Peyer's patch (tissue), 4 donors: ENCODE results near the gene GOLGA6D. TPM values are rescaled to one million over a fixed set of nuclear protein-coding genes. Genes with fewer than 3 reads are reported as not detected.

Experiments used
- DNase-seq, 3 donors: peaks; one replicate each; pipeline ENCODE4 v3.0.0-alpha.2; 2017 to 2019
- H3K27ac ChIP-seq, 4 donors: fragments of 200-600 bp; sonication (generic); one replicate each; pipeline ENCODE4 v1.5.1; 2016 to 2019
- H3K27me3 ChIP-seq, 2 donors: fragments of 200-600 bp; sonication (generic); one replicate each; pipeline ENCODE4 v1.5.1; 2019
- H3K36me3 ChIP-seq, 3 donors: fragments of 200-600 bp; sonication (generic); one replicate each; pipeline ENCODE4 v1.5.1; 2016 to 2019
- H3K4me1 ChIP-seq, 4 donors: fragments of 200-600 bp; sonication (generic); one replicate each; pipeline ENCODE4 v1.5.1; 2016 to 2019
- H3K4me3 ChIP-seq, 4 donors: fragments of 200-600 bp; sonication (generic); 1 replicate in 3 of 4; 2 replicates in 1 of 4; pipeline ENCODE4 v1.5.1; 2016 to 2019; ENCODE audit warnings: mild to moderate bottlenecking in 1 of 4
- H3K9me3 ChIP-seq, 4 donors: fragments of 200-600 bp; sonication (generic); one replicate each; pipeline ENCODE4 v1.5.1; 2016 to 2019; ENCODE audit warnings: mild to moderate bottlenecking in 1 of 4
- POLR2A ChIP-seq, 2 donors: fragments of 450-650 bp; IDR thresholded peaks; one replicate each; pipeline ENCODE4 v1.5.1; 2017; ENCODE audit warnings: antibody characterized with exemption in 2 of 2, mild to moderate bottlenecking in 2 of 2, moderate library complexity in 2 of 2
- total RNA-seq, 4 donors: library from RNA; depleted of rRNA; stranded (reverse); fragments of >200 nt; gene quantifications; one replicate each; pipeline ENCODE4 v1.1.0, GENCODE V29; 2016
- TF ChIP-seq, protein P1 (sequence below), 6 experiments: fragments of 450-650 bp in 4 of 6; fragments of 200-600 bp in 2 of 6; sonication (generic) in 1 of 6; IDR thresholded peaks; one replicate each; pipeline ENCODE4 v1.5.1; 2017 to 2019; ENCODE audit warnings: antibody characterized with exemption in 6 of 6, mild to moderate bottlenecking in 3 of 6, moderate library complexity in 1 of 6

The GOLGA6D gene
- total RNA-seq, 4 donors from 2014 or later, result not detected

DNA sequence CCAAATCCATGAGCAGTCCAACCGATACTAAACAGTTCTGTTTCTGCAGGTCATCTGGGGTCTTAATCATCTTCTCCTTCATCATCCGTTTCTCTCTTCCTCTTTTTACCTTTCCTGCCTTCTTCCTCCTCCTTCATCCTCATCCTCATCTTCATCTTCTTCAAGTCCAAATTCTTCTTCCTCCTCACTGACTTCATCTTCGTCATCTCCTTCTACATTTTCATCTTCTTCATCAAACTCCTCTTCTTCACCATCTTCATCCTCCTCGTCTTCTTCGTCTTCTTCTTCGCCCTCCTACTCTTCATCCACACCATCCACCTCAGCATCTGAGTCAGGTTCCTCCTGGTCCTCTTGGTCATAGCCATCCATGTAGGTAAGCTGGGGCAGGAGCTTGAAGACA lies 39.1 kb downstream of the GOLGA6D start:
- TF ChIP-seq, protein P1, sequence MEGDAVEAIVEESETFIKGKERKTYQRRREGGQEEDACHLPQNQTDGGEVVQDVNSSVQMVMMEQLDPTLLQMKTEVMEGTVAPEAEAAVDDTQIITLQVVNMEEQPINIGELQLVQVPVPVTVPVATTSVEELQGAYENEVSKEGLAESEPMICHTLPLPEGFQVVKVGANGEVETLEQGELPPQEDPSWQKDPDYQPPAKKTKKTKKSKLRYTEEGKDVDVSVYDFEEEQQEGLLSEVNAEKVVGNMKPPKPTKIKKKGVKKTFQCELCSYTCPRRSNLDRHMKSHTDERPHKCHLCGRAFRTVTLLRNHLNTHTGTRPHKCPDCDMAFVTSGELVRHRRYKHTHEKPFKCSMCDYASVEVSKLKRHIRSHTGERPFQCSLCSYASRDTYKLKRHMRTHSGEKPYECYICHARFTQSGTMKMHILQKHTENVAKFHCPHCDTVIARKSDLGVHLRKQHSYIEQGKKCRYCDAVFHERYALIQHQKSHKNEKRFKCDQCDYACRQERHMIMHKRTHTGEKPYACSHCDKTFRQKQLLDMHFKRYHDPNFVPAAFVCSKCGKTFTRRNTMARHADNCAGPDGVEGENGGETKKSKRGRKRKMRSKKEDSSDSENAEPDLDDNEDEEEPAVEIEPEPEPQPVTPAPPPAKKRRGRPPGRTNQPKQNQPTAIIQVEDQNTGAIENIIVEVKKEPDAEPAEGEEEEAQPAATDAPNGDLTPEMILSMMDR (IDR thresholded peaks at IDR 0.05), result no peak
- no peak for TF ChIP-seq POLR2A (IDR thresholded peaks at IDR 0.05)
- DNase-seq, result no peak
- Histone ChIP-seq H3K36me3 (no peaks in the 10 kb centered on the region), H3K9me3 (no peaks in the 10 kb centered on the region), H3K4me1 (no peaks in the 10 kb centered on the region), H3K27ac (no peak overlapping the region), H3K4me3 (no peak overlapping the region), H3K27me3 (no peaks in the 10 kb centered on the region)

DNA sequence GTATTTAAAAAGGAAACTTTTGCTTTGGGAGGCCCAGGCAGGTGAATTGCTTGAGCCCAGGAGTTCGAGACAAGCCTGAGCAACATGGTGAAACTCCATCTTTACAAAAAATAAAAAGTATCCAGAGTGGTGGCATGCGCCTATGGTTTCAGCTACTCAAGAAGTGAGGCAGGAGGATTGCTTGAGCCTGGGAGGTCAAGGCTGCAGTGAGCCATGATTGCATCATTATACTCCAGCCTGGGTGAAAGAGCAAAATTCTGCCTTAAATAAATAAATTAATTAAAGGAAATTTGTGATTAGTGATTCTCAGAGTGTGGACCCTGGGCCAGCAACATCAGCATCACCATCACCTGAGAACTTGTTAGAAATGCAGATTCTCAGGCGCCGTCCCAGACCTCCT lies 43.3 kb downstream of the GOLGA6D start:
- H3K27me3 ChIP-seq, result no peaks in the 10 kb centered on the region
- DNase-seq, result no peak
- H3K9me3 ChIP-seq, result no peaks in the 10 kb centered on the region
- H3K4me1 ChIP-seq, result no peaks in the 10 kb centered on the region
- H3K4me3 ChIP-seq, result no peak overlapping the region
- H3K36me3 ChIP-seq, result no peaks in the 10 kb centered on the region
- no peak for TF ChIP-seq POLR2A (IDR thresholded peaks at IDR 0.05)
- TF ChIP-seq, protein P1 (IDR thresholded peaks at IDR 0.05), result no peak
- H3K27ac ChIP-seq, result no peak overlapping the region

DNA sequence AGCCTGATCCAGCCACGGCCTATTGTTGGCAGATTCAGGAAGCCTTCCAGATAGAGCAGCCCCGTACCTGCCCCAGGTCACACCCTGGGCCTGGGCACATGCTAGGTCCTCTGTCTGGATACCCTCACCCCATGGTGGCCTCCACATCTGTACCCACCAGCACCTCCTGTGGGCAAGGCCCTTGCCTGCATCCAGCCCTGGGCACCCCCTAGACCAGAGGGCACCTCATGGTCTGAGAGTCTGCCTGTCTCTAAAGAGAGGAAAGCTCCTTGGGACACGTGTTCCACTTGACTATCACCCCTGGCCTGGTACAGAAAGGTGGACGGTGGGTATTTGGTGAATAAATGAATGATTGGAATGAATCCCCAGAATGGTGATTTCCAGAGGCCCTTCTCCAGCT lies 44.4 kb downstream of the GOLGA6D start:
- H3K4me1 ChIP-seq, result no peaks in the 10 kb centered on the region
- DNase-seq, result no peak
- no peaks in the 10 kb centered on the region for H3K27me3 ChIP-seq
- H3K27ac ChIP-seq, result no peak overlapping the region
- no peaks in the 10 kb centered on the region for H3K36me3 ChIP-seq
- H3K4me3 ChIP-seq, result no peak overlapping the region
- no peaks in the 10 kb centered on the region for H3K9me3 ChIP-seq
- TF ChIP-seq POLR2A (IDR thresholded peaks at IDR 0.05), result no peak
- TF ChIP-seq, protein P1 (IDR thresholded peaks at IDR 0.05), result no peak

DNA sequence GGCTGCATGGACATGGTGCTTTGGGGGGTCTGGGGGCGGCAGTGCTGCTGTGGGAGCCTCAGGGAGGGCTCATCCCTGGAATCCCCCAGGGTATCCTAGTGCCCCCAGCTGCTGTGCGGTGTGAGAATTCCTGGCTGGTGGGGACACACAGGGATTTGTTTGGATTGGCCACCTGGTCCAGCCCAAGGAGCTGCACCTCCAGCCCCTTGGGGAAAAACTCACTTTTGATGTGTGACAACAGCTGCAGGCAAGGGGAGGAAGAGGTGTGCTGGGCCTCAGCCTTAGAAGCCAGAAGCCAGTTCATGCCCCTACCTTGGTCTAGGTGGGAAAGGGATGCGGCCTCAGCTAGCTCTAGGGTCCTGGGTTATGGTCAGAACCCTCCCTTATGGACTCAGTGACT lies 44.9 kb downstream of the GOLGA6D start:
- H3K27ac ChIP-seq, result no peak overlapping the region
- H3K27me3 ChIP-seq, result no peaks in the 10 kb centered on the region
- no peaks in the 10 kb centered on the region for H3K36me3 ChIP-seq
- H3K4me3 ChIP-seq, result no peak overlapping the region
- TF ChIP-seq, protein P1 (IDR thresholded peaks at IDR 0.05), result no peak
- TF ChIP-seq POLR2A (IDR thresholded peaks at IDR 0.05), result no peak
- no peak for DNase-seq
- no peaks in the 10 kb centered on the region for H3K4me1 ChIP-seq
- H3K9me3 ChIP-seq, result no peaks in the 10 kb centered on the region

DNA sequence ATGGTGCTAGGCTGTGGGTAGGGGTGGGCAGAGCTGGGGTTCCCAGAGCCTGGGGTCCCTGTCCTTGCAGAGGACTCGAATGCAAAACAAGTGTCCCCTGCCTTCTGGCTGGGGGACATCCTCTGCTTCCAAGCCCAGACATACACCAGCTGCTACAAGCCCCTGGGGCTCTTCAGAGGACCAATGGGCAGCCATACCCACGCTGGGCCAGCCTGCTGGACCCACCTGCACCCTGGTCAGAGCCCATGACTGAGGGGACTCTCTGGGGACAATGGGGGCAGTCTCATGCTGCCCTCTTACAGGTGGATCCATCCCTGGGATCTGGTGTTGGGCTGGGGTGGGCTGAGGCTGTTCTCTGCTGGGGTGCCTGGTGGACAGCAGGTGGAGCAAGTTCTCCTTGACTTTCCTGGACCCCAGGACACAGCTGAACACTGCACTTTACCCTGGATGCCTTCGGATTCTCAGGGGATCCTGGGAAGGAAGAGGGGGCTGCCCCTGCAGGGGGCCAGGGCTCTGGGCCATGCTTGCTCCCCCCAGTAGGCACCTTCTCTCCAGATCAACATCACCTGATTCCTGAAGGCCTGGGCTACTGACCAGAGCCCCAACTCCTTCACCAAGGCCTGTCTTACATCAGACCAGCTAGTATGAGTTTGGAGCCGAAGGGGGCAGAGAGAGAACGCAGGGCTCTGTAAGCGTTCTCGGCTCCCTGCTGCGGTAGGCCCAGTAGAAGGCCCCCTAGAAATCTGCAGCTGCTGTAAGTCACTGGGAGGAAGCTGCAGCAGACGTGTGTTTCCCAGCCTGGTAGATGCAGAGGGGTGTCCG lies 46.1 kb downstream of the GOLGA6D start:
- H3K4me1 ChIP-seq, result no peaks in the 10 kb centered on the region
- no peaks in the 10 kb centered on the region for H3K36me3 ChIP-seq
- DNase-seq, result no peak
- no peak overlapping the region for H3K4me3 ChIP-seq
- no peak overlapping the region for H3K27ac ChIP-seq
- TF ChIP-seq, protein P1 (IDR thresholded peaks at IDR 0.05), result no peak
- no peak for TF ChIP-seq POLR2A (IDR thresholded peaks at IDR 0.05)
- no peaks in the 10 kb centered on the region for H3K27me3 ChIP-seq
- no peaks in the 10 kb centered on the region for H3K9me3 ChIP-seq
